Hematopoietic multipotent progenitor cell treated with erythropoietin and hydrocortisone succinate and interleukin-3 and kit ligand, for 15 days (in vitro differentiated cells): ENCODE data around the gene NUDT7.

Experiments
- DNase-seq: peaks from one replicate; pipeline ENCODE4 v3.0.0-alpha.2; 2015; ENCODE audit warnings: low spot score

NUDT7 gene

DNA sequence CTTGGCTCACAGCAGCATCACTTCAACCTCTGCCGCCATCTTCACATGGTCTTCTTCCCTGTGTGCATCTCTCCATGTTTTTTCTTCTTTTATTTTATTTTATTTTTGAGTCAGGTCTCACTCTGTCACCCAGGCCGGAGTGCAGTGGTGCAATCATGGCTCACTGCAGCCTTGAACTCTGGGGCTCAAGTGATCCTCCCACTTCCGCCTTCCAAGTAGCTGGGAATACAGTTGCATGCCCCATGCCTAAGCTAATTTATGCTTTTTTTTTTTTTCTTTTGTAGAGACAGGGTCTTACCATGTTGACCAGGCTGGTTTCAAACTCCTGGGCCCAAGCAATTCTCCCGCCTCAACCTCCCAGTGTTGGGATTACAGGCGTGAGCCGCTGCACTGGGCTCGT is 1.9 kb downstream of the NUDT7 start:
- DNase-seq = no peak

DNA sequence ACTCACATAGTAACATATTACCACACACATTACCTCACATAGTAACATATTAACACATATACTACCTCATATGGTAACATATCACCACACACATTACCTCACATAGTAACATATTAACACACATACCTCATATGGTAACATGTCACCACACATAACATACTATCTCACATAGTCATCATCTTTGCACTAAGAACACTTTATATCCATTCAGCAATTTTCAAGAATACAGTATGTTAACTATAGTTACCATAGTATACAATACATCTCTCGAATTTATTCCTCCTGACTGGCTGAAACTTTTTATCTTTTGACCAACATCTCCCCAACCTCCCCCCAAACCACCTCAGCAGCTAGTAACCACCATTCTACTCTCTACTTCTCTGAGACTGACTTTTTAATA is 7.6 kb downstream of the NUDT7 start:
- no peak for DNase-seq

DNA sequence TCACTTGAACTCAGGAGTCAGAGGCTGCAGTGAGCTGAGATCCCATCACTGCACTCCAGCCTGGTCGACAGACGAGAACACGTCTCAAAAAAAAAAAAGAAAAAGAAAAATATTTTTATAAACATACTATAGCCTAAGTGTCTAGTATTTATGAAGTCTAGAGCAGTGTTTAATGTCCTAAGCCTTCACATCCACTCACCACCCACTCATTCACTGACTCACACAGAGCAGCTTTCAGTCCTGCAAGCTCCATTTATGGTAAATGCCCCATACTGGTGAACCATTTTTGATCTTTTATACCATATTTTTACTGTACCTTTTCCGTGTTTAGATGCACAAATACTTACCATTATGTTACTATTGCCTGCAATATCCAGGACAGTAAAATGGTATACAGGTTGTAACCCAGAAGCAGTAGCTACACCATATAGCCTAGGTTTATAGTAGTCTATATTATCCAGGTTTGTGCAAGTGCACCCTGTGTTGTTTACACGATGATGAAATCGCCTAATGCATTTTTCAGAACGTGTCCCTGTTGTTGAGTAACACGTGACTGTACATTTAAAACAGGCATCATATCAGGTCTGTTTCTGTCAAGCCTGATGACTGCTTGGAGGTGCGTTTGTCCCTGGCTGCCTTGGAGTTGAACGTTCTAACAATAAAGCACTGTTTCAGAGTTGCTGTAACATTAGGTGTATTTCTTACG is 10.1 kb downstream of the NUDT7 start:
- no peak for DNase-seq

- no peak for DNase-seq
Measured at GRCh38 chr16:77736879-77737278, 14.6 kb downstream of the NUDT7 start.

- no peak for DNase-seq
Measured at GRCh38 chr16:77738706-77739558, 16.6 kb downstream of the NUDT7 start.

DNA sequence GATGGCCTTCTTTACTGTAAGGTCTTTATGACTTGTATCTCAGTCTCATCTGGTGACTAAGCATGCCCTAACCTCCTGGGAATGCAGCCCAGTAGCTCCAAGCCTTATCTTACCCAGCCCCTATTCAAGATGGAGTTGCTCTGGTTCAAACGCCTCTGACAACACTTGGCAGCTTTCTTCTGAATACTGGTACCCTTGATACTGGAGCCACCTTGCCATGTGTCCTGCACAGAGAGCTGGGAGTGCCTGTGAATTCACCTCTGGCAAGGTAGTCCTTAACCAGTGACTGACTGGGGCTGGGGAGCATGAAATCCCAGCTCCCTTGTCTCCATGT is 17.2 kb downstream of the NUDT7 start:
- no peak for DNase-seq

- DNase-seq = no peak
Measured at GRCh38 chr16:77744141-77744540, 21.8 kb downstream of the NUDT7 start.

DNA sequence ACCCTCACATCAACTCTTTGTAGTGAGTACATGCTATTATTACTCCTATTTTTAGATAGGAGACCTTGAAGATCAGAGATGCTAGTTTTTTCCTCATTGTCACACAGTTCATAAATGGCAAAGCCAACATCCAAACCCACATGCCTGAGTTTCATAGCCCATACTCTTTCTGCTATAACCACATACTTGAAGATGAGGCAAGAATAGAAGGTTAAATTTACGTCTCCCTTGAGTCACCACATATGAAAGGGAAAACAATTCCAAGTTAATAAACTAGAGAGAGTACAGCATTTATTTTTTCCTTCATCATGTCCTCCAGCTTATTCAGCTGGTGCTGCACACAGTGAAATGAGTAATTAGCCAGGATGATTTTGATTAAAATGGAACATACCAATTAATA is 23.7 kb downstream of the NUDT7 start:
- no peak for DNase-seq

GRCh38 chr16:77748421-77749005 is 26.2 kb downstream of the NUDT7 start:
- DNase-seq = no peak

GRCh38 chr16:77749415-77749814 is 27.1 kb downstream of the NUDT7 start:
- DNase-seq = no peak

- DNase-seq = no peak
Measured at GRCh38 chr16:77758046-77758445, 35.7 kb downstream of the NUDT7 start.

DNA sequence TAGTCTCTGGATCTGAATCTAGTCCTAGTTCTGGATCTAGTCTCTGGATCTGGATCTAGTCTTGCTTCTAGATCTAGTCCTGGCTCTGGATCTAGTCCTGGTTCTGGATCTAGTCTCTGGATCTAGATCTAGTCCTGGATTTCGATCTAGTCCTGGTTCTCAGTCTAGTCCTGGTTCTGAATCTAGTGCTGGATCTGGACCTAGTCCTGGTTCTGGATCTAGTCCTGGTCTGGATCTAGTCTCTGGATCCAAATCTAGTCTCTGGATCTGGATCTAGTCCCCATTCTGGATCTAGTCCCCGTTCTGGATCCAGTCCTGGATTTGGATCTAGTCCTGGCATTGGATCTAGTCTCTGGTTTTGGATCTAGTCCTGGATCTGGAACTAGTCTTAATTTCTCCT is 36.2 kb downstream of the NUDT7 start:
- no peak for DNase-seq

GRCh38 chr16:77759201-77759600 is 36.9 kb downstream of the NUDT7 start:
- DNase-seq = no peak

DNA sequence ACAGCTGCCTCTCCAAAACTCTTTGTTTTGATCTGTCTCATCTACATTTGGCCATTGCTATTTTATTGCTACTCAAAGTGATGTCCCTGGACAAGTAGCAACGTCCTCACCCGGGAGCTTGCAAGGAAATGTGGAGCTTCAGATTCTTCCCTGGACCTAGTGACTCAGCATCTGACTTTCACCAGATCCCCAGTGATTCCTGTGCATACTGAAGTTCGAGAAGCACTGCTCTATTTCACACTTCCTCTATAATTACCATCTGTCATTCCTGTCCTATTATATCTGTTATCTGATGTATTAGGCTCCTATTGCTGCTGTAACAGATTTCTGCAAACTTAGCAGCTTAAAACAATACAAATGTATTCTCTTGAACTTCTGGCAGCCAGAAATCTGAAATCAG is 37.5 kb downstream of the NUDT7 start:
- no peak for DNase-seq

- DNase-seq = no peak
Measured at GRCh38 chr16:77760800-77761199, 38.5 kb downstream of the NUDT7 start.

DNA sequence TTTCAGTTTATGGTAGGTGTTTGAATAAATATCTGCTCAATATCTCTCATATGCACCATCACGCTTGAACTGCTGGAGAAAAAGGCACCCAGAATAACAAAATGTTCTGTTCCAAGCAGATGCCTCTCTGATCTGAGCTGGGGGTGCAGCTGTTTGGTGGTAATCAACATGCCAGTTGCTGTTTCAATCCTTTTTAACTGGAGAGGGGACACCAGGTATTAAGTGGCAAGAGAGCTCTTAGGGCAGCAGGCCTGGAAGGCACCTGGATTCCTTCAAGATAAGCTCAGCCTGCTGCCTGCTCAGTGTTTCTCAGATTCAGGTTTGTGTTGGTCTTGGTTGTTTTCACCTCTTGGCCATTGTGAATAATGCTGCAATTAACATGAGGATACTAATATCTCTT is 38.9 kb downstream of the NUDT7 start:
- no peak for DNase-seq

DNA sequence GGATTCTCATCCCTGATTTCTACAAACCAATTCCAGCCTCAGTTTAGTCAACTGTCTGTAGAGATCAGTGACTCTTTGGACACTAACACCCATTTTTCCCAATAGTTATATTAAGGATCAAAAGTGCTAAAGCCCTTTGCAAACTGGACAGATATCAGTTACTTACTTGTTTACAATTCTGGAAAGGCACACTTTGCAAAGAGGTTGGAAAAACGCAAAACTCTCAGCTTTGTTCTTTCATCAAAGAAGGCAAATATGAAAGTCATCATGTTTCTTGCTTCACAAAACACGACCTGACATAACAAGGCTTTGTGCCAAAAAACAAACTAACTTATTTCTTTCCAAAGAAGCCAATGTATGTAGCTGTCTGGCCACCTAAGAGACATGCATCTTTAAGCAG is 39.9 kb downstream of the NUDT7 start:
- no peak for DNase-seq

DNA sequence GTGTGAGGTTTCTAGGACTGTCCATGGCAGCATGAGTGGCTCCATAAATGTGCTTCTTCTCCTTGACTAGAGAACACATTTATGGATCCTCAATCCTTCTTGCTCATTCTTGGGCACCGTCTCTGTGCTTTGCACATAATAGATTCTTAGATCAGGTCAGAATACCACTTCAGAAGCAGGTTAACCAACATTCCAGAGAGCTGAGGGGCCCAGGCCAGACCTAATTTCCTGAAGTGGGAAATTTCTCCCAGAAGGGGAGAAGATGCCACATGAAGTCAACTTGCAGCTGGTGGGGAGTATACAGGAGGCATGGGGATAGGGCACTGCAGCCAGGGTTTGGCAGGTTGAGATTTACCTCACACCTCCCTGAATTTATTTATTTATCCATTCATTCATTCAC is 41.7 kb downstream of the NUDT7 start:
- DNase-seq = no peak

- DNase-seq = no peak
Measured at GRCh38 chr16:77767211-77767610, 44.9 kb downstream of the NUDT7 start.

- no peak for DNase-seq
Measured at GRCh38 chr16:77767826-77768225, 45.5 kb downstream of the NUDT7 start.

GRCh38 chr16:77775911-77776909 is 53.9 kb downstream of the NUDT7 start:
- no peak for DNase-seq

GRCh38 chr16:77777745-77778144 is 55.4 kb downstream of the NUDT7 start:
- DNase-seq = no peak
